Measurements from ENCODE around the gene RSL1D1. TPM values are rescaled to one million over a fixed set of nuclear protein-coding genes. Genes with fewer than 3 reads are reported as not detected.

The RSL1D1 gene
- polyA plus RNA-seq, 1 of the 3 experiments (the other 2 are of a cell fraction): 38.0 TPM

- H2AFZ ChIP-seq (ENCODE audit: low read depth): no peak overlapping the region
- H3K27ac ChIP-seq (ENCODE audit: low read depth in 2 of 2, low read length in 1 of 2): no peak overlapping the region
- H3K9me2 ChIP-seq: no peaks in the 10 kb centered on the region
- no peaks in the 10 kb centered on the region for H3K4me1 ChIP-seq (ENCODE audit: control insufficient read depth in 1 of 2, insufficient read depth in 2 of 2, low read depth in 1 of 2, low read length in 1 of 2)
- WGBS (ENCODE audit: low lambda C conversion rate): 93% methylated on average over 6 of the region's 6 CpGs
- H3K79me2 ChIP-seq (ENCODE audit: insufficient read depth): peaks cover 53% of the 10 kb centered on the region; the same call in 1 of the 2 replicates
- H3F3A ChIP-seq (replicated peaks; ENCODE audit: insufficient read depth): peaks cover 31% of the 10 kb centered on the region
- H3K36me3 ChIP-seq (replicated peaks in 1 of 2; ENCODE audit: control insufficient read depth in 1 of 2, insufficient read depth in 2 of 2, low read length in 1 of 2): peaks cover 43 to 82% of the 10 kb centered on the region in 2 experiments
- no peak overlapping the region for H3K9ac ChIP-seq
- ChIA-PET POLR2A (no interaction called here), CTCF (interaction anchor here (1.3 kb wide), 1 partner anchor 181 kb away, joined by 4 read pairs; no protein-coding TSS in a partner anchor)
- no peaks in the 10 kb centered on the region for H3K27me3 ChIP-seq (ENCODE audit: insufficient read depth)
- no peak for TF ChIP-seq USF2 (IDR thresholded peaks at IDR 0.05; ENCODE audit: borderline replicate concordance, low read depth, low read length)
- TF ChIP-seq ZBTB33 (IDR thresholded peaks at IDR 0.05; ENCODE audit: borderline replicate concordance, low read depth): no peak
- no peak for TF ChIP-seq YY1 (IDR thresholded peaks at IDR 0.05; ENCODE audit: low read depth)
- no peak for TF ChIP-seq SIN3A (IDR thresholded peaks at IDR 0.05; ENCODE audit: borderline replicate concordance, low read depth, low read length)
- no peak overlapping the region for H3K4me2 ChIP-seq
- DNase-seq: no peak
- H3K9me3 ChIP-seq: no peaks in the 10 kb centered on the region
- no peaks in the 10 kb centered on the region for H4K20me1 ChIP-seq (ENCODE audit: insufficient read depth)
- H3K4me3 ChIP-seq (ENCODE audit: low read depth in 2 of 2, low read length in 1 of 2): no peak overlapping the region
Observed at GRCh38 chr16:11886881-11887280, 35.5 kb upstream of the RSL1D1 start.

GRCh38 chr16:11884035-11884434 lies 32.7 kb upstream of the RSL1D1 start:
- H3K4me2 ChIP-seq: no peak overlapping the region
- peaks cover 42 to 89% of the 10 kb centered on the region in 2 experiments for H3K36me3 ChIP-seq (replicated peaks in 1 of 2; ENCODE audit: control insufficient read depth in 1 of 2, insufficient read depth in 2 of 2, low read length in 1 of 2)
- H3K4me3 ChIP-seq (ENCODE audit: low read depth in 2 of 2, low read length in 1 of 2): no peak overlapping the region
- no peak overlapping the region for H3K27ac ChIP-seq (ENCODE audit: low read depth in 2 of 2, low read length in 1 of 2)
- 97% methylated on average over 5 of the region's 5 CpGs for WGBS (ENCODE audit: low lambda C conversion rate)
- H3K9me3 ChIP-seq: no peaks in the 10 kb centered on the region
- no peaks in the 10 kb centered on the region for H3K4me1 ChIP-seq (ENCODE audit: control insufficient read depth in 1 of 2, insufficient read depth in 2 of 2, low read depth in 1 of 2, low read length in 1 of 2)
- H3K79me2 ChIP-seq (ENCODE audit: insufficient read depth): peaks cover 56% of the 10 kb centered on the region; the same call in 1 of the 2 replicates
- no peak for DNase-seq
- TF ChIP-seq EZH2phosphoT487 (IDR thresholded peaks at IDR 0.05; ENCODE audit: borderline replicate concordance, low read depth) (no peak), USF1 (IDR thresholded peaks at IDR 0.05; ENCODE audit: borderline replicate concordance, low read depth) (no peak), RFX5 (IDR thresholded peaks at IDR 0.05; ENCODE audit: low read length) (no peak), MAX (IDR thresholded peaks at IDR 0.05; ENCODE audit: low read depth) (no peak), PBX3 (IDR thresholded peaks at IDR 0.05) (no peak)
- H4K20me1 ChIP-seq (ENCODE audit: insufficient read depth): no peaks in the 10 kb centered on the region
- H2AFZ ChIP-seq (ENCODE audit: low read depth): no peak overlapping the region
- no peaks in the 10 kb centered on the region for H3K9me2 ChIP-seq
- ChIA-PET CTCF (no interaction called here), POLR2A (no interaction called here)
- peaks cover 28% of the 10 kb centered on the region for H3F3A ChIP-seq (replicated peaks; ENCODE audit: insufficient read depth)
- no peak overlapping the region for H3K9ac ChIP-seq
- no peaks in the 10 kb centered on the region for H3K27me3 ChIP-seq (ENCODE audit: insufficient read depth)
